ENCODE data around the gene TSKS.

DNA sequence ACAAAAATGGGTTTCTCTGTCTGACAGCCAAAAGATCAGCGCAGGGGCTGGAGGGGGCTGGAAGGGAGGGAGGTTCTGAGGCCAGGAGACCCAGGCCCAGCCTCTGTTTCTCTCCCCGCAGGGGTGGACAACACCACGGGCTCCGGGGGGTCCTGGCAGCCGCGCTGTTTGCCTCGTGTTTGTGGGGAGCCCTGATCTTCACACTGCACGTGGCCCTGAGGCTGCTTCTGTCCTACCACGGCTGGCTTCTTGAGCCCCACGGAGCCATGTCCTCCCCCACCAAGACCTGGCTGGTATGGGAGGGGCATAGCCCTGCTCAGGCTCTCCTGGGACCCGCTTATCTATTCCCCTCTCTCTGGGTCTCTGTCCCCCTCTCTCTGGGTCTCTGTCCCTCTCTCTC lies 62.5 kb downstream of the TSKS start:
- TF ChIP-seq CTCF (IDR thresholded peaks at IDR 0.05): no peak
- TF ChIP-seq EP300 (IDR thresholded peaks at IDR 0.05; ENCODE audit: low read depth): no peak
- TF ChIP-seq POLR2A (IDR thresholded peaks at IDR 0.05): no peak
- no peak for TF ChIP-seq POLR2AphosphoS5 (IDR thresholded peaks at IDR 0.05)
